Nucleus accumbens (tissue), 56 donors: ENCODE data around the gene DLX3.

ENCODE experiments used
- DNase-seq, 56 donors: peaks; one replicate each; lab custom pipeline; 2025; lab: John Stamatoyannopoulos, UW

Gene DLX3

DNA sequence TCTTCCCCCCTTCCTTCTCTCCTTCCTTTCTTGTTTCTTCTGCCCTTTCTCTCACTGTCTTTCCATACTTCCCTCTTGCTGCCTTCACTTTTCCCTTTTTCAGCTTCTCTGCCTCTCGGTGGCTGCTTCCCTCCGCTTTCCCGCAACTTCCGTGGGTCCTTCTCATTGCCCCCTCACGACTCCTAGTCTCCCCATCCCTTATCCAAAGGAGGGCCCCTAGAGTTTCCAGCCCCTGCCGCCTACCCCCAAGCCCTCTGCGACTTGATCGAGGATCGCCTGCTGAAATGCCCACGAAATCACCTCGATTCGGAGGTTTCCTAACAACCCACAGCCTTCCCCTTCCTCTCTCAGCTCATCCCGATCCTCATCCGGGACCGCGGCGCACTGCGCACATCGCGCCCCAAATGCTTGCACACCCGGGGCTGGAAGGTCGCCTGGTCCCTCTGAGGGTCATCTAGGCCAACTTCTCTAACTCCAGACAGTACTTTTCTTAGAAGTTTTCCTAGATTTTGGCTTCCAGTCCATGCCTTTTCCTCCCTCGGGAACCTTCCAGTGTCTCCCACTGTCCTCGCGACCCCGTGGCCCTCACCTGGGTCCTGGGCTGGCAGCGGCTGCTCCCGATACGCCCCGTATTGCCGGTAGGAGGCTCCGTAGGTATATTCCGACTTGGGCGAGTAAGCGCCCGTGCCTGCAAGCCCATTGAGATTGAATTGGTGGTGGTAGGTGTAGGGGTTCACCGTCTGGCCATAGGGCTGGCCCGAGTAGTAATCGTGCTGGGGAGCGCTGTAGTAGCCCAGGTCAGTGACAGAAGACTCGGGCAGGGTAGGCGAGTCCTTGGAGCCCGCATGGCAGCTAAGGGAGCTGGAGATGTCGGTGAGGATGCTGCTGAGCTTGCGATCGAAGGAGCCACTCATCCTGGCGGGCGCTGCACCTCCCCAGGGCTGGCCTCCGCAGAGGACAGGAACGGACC, 654 bp downstream of the DLX3 start:
- no peak for DNase-seq

DNA sequence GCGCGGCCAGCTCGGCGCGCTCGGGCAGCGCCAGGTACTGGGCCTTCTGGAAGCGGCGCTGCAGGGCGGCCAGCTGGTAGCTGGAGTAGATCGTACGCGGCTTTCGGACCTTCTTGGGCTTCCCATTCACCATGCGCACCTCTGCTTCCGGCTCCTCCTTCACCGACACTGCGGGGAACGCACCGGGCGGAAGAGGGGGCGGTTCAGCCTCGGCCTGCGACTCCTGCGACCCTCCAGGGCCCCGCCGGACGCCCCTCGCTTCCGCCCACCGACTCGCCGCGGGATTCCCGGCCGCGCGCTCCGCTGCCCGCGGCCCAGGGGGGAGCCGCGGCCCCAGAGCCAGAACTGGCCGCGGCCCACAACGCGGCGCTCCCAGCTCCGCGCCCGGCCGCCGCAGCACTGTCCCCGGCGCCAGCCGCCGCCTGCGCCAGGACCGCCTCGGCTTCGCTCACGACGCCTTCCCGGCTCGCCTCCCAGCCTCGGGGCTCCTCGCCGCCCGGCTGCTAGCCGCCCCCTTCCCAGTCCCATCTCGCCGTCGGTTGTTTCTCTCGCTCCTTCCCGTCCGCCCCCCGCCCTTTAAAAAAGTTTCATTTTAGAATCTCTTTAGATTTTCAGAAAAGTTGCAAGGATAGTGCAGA, 1.5 kb downstream of the DLX3 start:
- DNase-seq, result no peak

GRCh38 chr17:49992933-49993422, 2.0 kb downstream of the DLX3 start:
- DNase-seq, result no peak

DNA sequence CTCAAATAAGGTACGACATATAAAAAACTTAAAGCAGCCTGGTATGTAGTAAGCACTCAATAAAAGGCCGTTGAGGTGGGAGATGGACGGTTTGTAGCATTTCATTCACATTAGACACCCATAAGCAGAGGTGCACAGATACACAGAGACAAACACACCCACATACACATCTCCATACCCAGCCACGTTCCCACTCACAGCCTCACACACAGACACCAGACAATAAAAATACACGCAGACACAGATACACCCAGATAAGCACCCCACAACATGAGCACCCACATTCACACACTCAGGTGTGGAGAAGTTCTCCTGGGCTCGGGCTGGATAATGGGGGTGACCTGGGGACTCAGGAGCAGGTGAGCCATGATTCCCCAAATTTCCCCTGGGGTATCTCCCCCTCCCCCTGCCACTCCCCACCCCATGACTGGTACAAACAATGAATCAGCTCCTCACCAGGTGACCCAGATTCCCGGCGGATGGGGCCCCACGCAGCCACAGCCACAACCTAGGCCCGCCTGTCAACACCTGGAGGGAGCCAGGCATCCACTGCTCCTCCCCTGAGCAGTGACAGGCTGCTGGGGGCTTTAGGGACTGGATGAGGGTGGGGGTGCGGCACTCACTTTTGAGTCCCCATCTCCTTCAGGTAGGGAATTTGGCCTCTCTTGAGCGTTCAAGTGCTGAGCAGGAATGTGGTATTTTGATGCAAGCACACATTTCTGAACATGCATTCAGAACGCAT, 2.7 kb downstream of the DLX3 start:
- DNase-seq, result no peak

- DNase-seq, result no peak
Measured at GRCh38 chr17:49991409-49991808, 3.6 kb downstream of the DLX3 start.

DNA sequence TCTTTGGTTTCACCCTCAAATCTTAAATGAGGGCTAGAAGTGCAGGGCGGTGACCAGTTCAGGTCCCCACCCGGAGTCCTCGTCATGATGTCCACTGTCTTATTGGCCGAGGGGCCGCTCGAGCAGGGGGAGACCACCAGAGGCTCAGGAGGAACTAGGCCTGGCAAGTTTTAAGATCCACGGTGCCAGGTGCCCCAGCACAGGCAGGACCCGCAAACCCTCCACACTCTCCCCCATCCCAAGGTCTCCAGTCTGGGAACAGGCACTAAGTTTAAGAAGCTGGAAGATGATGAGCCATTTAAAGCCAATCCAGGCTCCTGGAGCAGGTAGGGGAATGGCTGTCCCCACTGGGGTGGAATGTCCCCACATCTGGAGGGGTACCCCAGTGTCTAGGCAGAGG, 4.1 kb downstream of the DLX3 start:
- no peak for DNase-seq

DNA sequence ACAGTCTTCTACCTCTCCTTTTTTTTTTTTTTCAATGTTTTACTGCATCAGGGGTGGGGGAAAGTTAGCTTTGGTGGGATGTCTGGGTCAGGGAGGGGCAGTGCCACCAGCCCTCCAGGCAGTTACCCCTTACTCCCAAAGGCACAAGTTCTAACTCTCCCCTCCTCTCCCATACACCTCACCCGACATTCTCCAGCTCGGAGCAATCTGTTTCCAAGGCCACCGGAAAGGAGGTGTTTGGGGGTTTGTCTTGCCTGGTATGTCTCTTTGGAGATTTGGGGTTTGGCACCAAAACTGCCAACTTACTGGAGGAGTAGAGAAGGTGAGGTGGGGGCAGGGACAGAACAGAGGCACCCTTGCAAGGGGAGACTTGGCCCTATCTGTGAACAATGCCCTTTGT, 4.7 kb downstream of the DLX3 start:
- no peak for DNase-seq

DNA sequence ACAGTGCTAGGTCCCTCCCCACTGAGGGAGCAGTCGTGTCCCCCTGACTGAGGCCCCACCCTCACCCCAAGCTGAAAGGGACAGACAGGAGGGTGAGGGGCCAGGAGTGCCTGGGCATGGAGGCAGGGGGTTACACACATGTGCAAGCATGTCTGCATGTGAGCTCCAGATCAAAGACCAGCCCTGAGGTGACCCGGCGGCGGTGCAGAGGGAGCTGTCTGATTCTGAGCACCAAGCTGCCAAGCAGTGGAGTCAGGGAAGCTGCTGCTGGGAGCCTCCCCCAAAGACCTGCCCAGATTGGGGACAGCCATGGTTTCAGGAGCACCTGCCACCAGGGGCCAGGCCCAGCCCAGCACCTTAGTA, 5.5 kb downstream of the DLX3 start:
- no peak for DNase-seq

GRCh38 chr17:49987681-49988441, 7.2 kb downstream of the DLX3 start:
- DNase-seq, result peak in 3 of 56 donors; percentile 13

- no peak for DNase-seq
Measured at GRCh38 chr17:49987290-49987585, 7.8 kb downstream of the DLX3 start.

DNA sequence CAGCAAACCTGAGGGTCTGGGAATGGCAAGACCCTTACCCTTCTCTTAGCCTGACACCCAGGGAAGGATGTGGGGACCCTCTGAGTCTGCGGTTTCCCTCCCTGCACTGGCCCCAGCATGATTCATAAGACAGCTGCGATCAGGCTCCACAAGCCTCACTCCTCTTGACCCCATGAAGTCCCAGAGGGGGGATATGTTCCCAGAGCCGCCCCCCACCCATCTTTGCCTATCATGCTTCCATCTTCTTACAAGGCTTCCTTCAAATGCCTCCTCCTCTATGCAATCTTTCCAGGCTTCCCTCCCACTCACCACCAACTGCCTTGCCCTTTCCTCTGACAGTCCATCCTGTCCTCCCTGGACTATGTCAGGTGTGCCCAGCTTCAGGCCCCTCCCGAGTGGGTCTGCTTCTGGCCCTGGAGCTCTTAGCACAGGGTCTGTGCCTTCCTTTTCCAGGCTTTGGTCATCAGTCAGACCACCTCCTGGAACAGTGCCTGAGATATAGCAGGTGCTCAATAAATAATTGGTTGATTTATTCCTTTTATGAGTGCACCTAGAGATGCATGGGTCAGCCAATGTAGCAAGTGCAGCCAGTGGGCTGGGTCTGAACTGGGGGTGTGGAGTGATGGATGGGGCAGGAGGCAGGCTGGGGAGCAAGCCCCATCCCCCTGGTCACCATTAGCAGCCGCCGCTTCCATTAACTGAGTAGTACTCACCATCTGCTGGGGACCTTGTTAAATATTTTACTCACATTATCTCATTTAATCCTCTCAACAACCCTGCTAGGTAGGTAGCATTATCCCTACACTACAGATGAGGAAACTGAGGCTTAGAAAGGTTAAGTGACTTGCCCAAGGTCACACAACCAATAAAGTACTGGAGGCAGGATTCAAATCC, 8.4 kb downstream of the DLX3 start:
- DNase-seq, result no peak

DNA sequence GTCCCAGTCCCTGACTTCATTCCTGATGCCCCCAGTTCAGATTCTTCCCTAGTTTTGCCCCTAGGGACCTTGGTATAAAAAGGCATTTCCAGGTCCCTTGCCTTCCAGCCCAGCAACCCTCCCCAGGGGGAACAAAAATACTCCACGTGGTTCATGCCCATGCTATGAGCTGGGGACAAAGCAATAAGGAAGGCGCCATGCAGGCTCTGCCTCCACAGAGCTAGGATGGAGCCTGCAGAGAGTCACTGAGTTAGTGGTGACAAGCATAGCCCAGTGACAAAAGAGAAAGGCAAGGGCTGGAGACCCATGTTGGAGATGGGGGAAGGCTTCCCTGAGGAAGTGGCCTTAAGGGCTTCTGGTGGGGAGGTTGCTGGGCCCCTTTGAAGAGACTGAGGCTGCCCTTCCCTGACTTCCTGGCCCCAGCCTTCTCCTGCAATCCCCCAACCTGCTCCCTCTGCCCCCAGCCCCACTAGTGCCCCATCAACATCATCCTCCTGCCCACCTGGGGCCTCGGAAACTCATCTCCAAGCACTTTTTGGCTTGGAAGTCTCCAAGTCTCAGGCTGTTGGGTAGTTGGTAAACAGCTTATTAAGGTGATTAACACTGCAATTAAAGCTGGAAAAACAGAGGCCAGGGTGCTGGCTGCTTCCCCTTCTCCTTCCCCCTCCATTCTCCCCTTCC, 9.6 kb downstream of the DLX3 start:
- DNase-seq, result no peak

- DNase-seq, result no peak
Measured at GRCh38 chr17:49984776-49985175, 10.2 kb downstream of the DLX3 start.

GRCh38 chr17:49984283-49984682, 10.7 kb downstream of the DLX3 start:
- no peak for DNase-seq

DNA sequence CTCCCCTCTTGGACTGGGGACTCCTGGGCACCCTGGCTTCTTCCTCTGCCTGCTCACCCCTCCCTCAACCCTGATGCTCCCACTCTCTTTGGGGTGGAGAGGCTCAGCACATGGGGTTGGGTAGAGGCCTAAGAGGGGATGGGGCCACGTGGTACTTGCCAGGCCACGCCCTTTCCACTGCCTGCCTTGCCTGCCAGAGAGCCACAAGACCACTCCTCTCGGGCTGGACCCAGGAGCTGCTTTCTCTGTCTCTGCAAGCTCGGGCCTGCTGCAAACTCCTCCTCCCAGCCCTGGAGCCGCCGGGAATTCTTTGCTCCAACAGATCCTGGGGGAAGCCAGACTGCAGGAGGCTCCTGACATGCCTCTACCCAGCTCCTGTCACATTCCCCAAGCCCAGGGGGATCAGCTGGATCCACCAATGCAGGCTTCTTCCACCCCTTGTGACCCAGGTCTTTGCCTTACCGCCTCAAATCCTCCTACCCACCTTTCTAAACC, 14.3 kb downstream of the DLX3 start:
- DNase-seq, result no peak

GRCh38 chr17:49979748-49980479, 15.1 kb downstream of the DLX3 start:
- DNase-seq, result no peak

DNA sequence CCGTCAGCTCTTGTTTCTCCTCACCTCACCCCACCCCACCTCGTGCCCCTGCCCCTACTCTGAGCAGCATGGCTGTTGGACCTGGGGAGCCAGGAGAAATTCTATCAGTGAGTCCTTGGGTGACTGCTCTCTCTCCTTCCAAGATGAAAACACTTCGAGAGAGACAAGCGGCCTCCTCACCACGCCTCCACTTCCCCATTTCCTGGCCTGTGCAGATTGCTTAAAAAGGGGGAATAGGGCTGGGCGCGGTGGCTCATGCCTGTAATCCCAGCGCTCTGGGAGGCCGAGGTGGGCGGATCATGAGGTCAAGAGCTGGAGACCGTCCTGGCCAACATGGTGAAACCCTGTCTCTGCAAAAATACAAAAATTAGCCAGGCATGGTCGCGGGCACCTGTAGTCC, 16.5 kb downstream of the DLX3 start:
- DNase-seq, result no peak
